Measurements from ENCODE around the gene OXCT1. TPM values are rescaled to one million over a fixed set of nuclear protein-coding genes. Genes with fewer than 3 reads are reported as not detected.

Gene OXCT1
- total and polyA plus RNA-seq, 2 of the 4 experiments (the other 2 are of a cell fraction) = 14.2 to 16.3 TPM

DNA sequence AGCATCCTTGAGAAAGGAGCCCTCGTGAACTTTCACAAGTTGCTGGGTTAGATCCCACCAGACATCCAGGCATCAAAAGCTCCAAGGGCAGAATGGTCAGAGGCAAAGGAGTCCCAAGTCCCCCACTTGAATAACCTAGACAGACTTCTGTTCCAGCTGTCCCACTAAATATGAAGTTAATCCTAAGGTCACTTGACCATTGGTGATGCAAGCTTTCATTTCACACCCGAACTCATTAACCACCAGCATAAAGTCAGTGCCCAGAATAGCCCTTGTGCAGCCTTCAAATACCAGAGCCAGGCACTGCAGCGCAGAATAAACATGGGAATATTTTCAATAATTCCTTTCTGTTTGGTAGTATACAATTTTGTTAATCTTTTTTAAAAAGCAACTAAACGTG is 28.9 kb downstream of the OXCT1 start:
- Histone ChIP-seq H4K5ac (ENCODE audit: low read depth, low read length) (no peak overlapping the region), H3K27me3 (ENCODE audit: control insufficient read depth, insufficient read depth, low read length) (no peaks in the 10 kb centered on the region), H2BK20ac (ENCODE audit: low read depth, low read length) (no peak overlapping the region), H3K4ac (ENCODE audit: low read depth, low read length) (no peak overlapping the region), H2AFZ (replicated peaks; ENCODE audit: low read length, poor library complexity) (no peak overlapping the region), H4K91ac (ENCODE audit: insufficient read depth, low read depth, low read length) (no peak overlapping the region), H3K27ac (ENCODE audit: insufficient read depth, low read length) (no peak overlapping the region), H3K18ac (ENCODE audit: low read depth, low read length) (no peak overlapping the region), H3K4me3 (ENCODE audit: insufficient read depth, low read depth, low read length) (no peak overlapping the region), H3K4me2 (ENCODE audit: low read depth, low read length) (no peak overlapping the region), H3K4me1 (ENCODE audit: control insufficient read depth, insufficient read depth, low read length) (peaks cover 2% of the 10 kb centered on the region; the same call in 1 of the 2 replicates), H2AK9ac (replicated peaks; ENCODE audit: low read depth, low read length, poor library complexity) (no peak overlapping the region), H3K79me1 (ENCODE audit: low read depth in 1 of 2, low read length in 2 of 2) (peaks cover 0 to 4% of the 10 kb centered on the region in 2 experiments; a peak in 2 of 4 replicates), H2BK120ac (ENCODE audit: low read depth, low read length) (no peak overlapping the region), H3K14ac (replicated peaks; ENCODE audit: low read depth, low read length) (no peak overlapping the region), H3K23ac (ENCODE audit: low read depth, low read length) (no peak overlapping the region), H3K56ac (ENCODE audit: extremely low read depth, insufficient read depth, low read length) (no peak overlapping the region), H3K36me3 (ENCODE audit: control insufficient read depth, insufficient read depth, low read length) (peaks cover 4% of the 10 kb centered on the region; the same call in 1 of the 2 replicates), H4K8ac (ENCODE audit: low read depth in 2 of 2, low read length in 2 of 2) (no peak overlapping the region), H2AK5ac (ENCODE audit: low read depth, low read length) (no peak overlapping the region), H3K9me3 (ENCODE audit: control insufficient read depth, insufficient read depth, low read length) (no peaks in the 10 kb centered on the region), H3K9ac (ENCODE audit: low read depth, low read length) (no peak overlapping the region), H3K9me1 (ENCODE audit: insufficient read depth, low read length) (no peaks in the 10 kb centered on the region), H4K20me1 (ENCODE audit: insufficient read depth, low read length) (no peaks in the 10 kb centered on the region), H2BK15ac (ENCODE audit: low read depth, low read length) (no peak overlapping the region), H2BK5ac (ENCODE audit: low read depth, low read length, poor library complexity, severe bottlenecking) (no peak overlapping the region)
- ATAC-seq (ENCODE audit: low read depth) = no peak
- dilution Hi-C loops (cut with HindIII; ENCODE audit: low sequenced_read_pairs, unreplicated experiment) = no loop called here
- ChIA-PET CTCF (interaction anchor here (1.0 kb wide), 1 partner anchor 134 kb away, joined by 4 read pairs; no protein-coding TSS in a partner anchor), POLR2A (ENCODE audit: unreplicated experiment) (no interaction called here)
- in situ Hi-C loops (cut with MboI; ENCODE audit: low sequenced_read_pairs) = loop anchor here (5.0 to 25.0 kb wide), 2 partner anchors 134 to 579 kb away; no protein-coding TSS in a partner anchor
- WGBS, 2 experiments (ENCODE audit: extremely low coverage in 2 of 2, insufficient read length in 1 of 2) = no CpG with 5 or more reads among the region's 4 CpGs
- intact Hi-C loops (cut with micrococcal nuclease) = loop anchor here (5.0 kb wide), 3 partner anchors 119 to 1124 kb away; no protein-coding TSS in a partner anchor
- DNase-seq = no peak
- TF ChIP-seq, protein P1, sequence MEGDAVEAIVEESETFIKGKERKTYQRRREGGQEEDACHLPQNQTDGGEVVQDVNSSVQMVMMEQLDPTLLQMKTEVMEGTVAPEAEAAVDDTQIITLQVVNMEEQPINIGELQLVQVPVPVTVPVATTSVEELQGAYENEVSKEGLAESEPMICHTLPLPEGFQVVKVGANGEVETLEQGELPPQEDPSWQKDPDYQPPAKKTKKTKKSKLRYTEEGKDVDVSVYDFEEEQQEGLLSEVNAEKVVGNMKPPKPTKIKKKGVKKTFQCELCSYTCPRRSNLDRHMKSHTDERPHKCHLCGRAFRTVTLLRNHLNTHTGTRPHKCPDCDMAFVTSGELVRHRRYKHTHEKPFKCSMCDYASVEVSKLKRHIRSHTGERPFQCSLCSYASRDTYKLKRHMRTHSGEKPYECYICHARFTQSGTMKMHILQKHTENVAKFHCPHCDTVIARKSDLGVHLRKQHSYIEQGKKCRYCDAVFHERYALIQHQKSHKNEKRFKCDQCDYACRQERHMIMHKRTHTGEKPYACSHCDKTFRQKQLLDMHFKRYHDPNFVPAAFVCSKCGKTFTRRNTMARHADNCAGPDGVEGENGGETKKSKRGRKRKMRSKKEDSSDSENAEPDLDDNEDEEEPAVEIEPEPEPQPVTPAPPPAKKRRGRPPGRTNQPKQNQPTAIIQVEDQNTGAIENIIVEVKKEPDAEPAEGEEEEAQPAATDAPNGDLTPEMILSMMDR (conservative IDR thresholded peaks at IDR 0.05; ENCODE audit: low read depth, low read length) = no peak
- no peak for TF ChIP-seq USF2 (IDR thresholded peaks at IDR 0.05; ENCODE audit: low read depth, low read length)
- no peak for TF ChIP-seq FOS (IDR thresholded peaks at IDR 0.05; ENCODE audit: low read depth, low read length)
- no peak for TF ChIP-seq POLR2A (IDR thresholded peaks at IDR 0.05; ENCODE audit: low read depth, low read length)
- TF ChIP-seq CEBPB (IDR thresholded peaks at IDR 0.05; ENCODE audit: low read depth, low read length) = no peak
- no TSS peak for BruUV-seq (replicated peaks)
